GM12891 (cell line): ENCODE results near the gene MPHOSPH9. TPM values are rescaled to one million over a fixed set of nuclear protein-coding genes. Genes with fewer than 3 reads are reported as not detected.

ENCODE experiments used
- DNase-seq: peaks from one replicate; pipeline ENCODE4 v3.0.0; 2011; ENCODE audit warnings: low spot score; ENCODE audit not compliant: insufficient read length
- FAIRE-seq: peaks from 2 replicates; lab custom pipeline; 2011; peaks lifted over from hg19 to GRCh38; lab: Jason Lieb, UNC
- PAX5 ChIP-seq: IDR thresholded peaks from 2 replicates; pipeline ENCODE4 v1.6.1; 2011; ENCODE audit warnings: low read length, moderate library complexity, mild to moderate bottlenecking; ENCODE audit not compliant: insufficient read depth, severe bottlenecking
- POLR2A ChIP-seq: IDR thresholded peaks from 2 replicates; pipeline ENCODE4 v1.6.1; 2011; ENCODE audit warnings: low read depth, low read length, control low read depth
- POLR2AphosphoS5 ChIP-seq: IDR thresholded peaks from 2 replicates; pipeline ENCODE4 v1.6.1; 2011; ENCODE audit warnings: low read depth, low read length, control low read depth
- POU2F2 ChIP-seq: IDR thresholded peaks from 2 replicates; pipeline ENCODE4 v1.6.1; 2011; ENCODE audit warnings: low read depth, mild to moderate bottlenecking, control low read depth, low read length, moderate library complexity
- SPI1 ChIP-seq: IDR thresholded peaks from 2 replicates; pipeline ENCODE4 v1.6.1; 2011; ENCODE audit warnings: low read depth, low read length, control low read depth
- TAF1 ChIP-seq: IDR thresholded peaks from 2 replicates; pipeline ENCODE4 v1.6.1; 2011; ENCODE audit warnings: low read depth, low read length, control low read depth
- polyA plus RNA-seq: library from polyadenylated mRNA; unstranded; fragments of >200 nt; gene quantifications from one replicate; pipeline ENCODE4 v1.2.1, GENCODE V29; 2012; ENCODE audit warnings: low read depth, missing spikeins, inconsistent platforms; ENCODE audit not compliant: missing spikeins

MPHOSPH9 gene
- polyA plus RNA-seq, result 17.9 TPM

- FAIRE-seq (peak; percentile 96), DNase-seq (peak; percentile 86)
- peak; percentile 12 for TF ChIP-seq PAX5
- peak; percentile 91 for TF ChIP-seq POU2F2
- TF ChIP-seq POLR2A, result peak; percentile 99
- TF ChIP-seq TAF1, result peak; percentile 93
- no peak for TF ChIP-seq SPI1
- peak; percentile 99 for TF ChIP-seq POLR2AphosphoS5
Observed at GRCh38 chr12:123232807-123233504, at the start of gene MPHOSPH9, which contains the start of gene MTRFR. Gene MPHOSPH9 (minus strand): TSS chr12:123233141. CDS start chr12:123230364, 2,777 bp downstream. Gene MTRFR (plus strand): TSS chr12:123233436. CDS start chr12:123253675, 20,239 bp downstream.

- TF ChIP-seq PAX5 (no peak), POLR2AphosphoS5 (no peak), SPI1 (no peak), POLR2A (no peak), POU2F2 (no peak)
- DNase-seq, result no peak
- no peak for FAIRE-seq
Observed at GRCh38 chr12:123282111-123282510, 49.2 kb upstream of the MPHOSPH9 start.

GRCh38 chr12:123280971-123281370, 48.0 kb upstream of the MPHOSPH9 start:
- no peak for TF ChIP-seq SPI1
- no peak for TF ChIP-seq POU2F2
- no peak for TF ChIP-seq TAF1
- TF ChIP-seq PAX5, result no peak
- no peak for TF ChIP-seq POLR2A
- TF ChIP-seq POLR2AphosphoS5, result no peak
- no peak for DNase-seq
- FAIRE-seq, result no peak

GRCh38 chr12:123278101-123278627, 45.2 kb upstream of the MPHOSPH9 start:
- peak; percentile 84 for FAIRE-seq
- peak; percentile 96 for TF ChIP-seq SPI1
- TF ChIP-seq PAX5, result no peak
- TF ChIP-seq POLR2A, result no peak
- TF ChIP-seq POU2F2, result no peak
- peak; percentile 51 for DNase-seq

GRCh38 chr12:123273166-123273565, 40.2 kb upstream of the MPHOSPH9 start:
- FAIRE-seq, result peak; percentile 28
- no peak for DNase-seq
- TF ChIP-seq POLR2AphosphoS5 (no peak), SPI1 (no peak), POLR2A (no peak), TAF1 (no peak), PAX5 (no peak)

- peak; percentile 77 for FAIRE-seq
- TF ChIP-seq PAX5 (no peak), SPI1 (no peak), TAF1 (no peak)
- peak; percentile 84 for DNase-seq
Observed at GRCh38 chr12:123271001-123271668, 38.2 kb upstream of the MPHOSPH9 start.

- DNase-seq (no peak), FAIRE-seq (peak; percentile 86)
- TF ChIP-seq POLR2A (no peak), PAX5 (no peak), SPI1 (no peak), TAF1 (no peak), POU2F2 (no peak), POLR2AphosphoS5 (no peak)
Observed at GRCh38 chr12:123270214-123271000, 37.5 kb upstream of the MPHOSPH9 start.

GRCh38 chr12:123269896-123270213, 36.9 kb upstream of the MPHOSPH9 start:
- TF ChIP-seq TAF1, result no peak
- 0 out of 2 replicates have a peak, but pooled peaks have one; percentile 4 for TF ChIP-seq POU2F2
- no peak for TF ChIP-seq SPI1
- FAIRE-seq, result no peak
- DNase-seq, result no peak

GRCh38 chr12:123269395-123269892, 36.5 kb upstream of the MPHOSPH9 start:
- FAIRE-seq (peak; percentile 86), DNase-seq (peak; percentile 68)
- TF ChIP-seq POU2F2 (0 out of 2 replicates have a peak, but pooled peaks have one; percentile 8), POLR2A (no peak; the same call in 1 of the 2 replicates)
